GM19328 (cell line): ENCODE results near the gene CEP55.
"Not testable (repeated sequence)": the region's sequence is repeated elsewhere in the genome, so short reads cannot be mapped to it uniquely, and the experiment has no call there.

Experiments
- ATAC-seq: cut with Tn5 transposase; IDR thresholded peaks from one replicate; pipeline ENCODE4 v1.9.1; 2021; ENCODE audit warnings: mild to moderate bottlenecking, moderate library complexity; ENCODE audit not compliant: unreplicated experiment

CEP55 gene

GRCh38 chr10:93505075-93505474 is 8.7 kb downstream of the CEP55 start:
- ATAC-seq, result no peak

GRCh38 chr10:93509816-93510215 is 13.4 kb downstream of the CEP55 start:
- no peak for ATAC-seq

- no peak for ATAC-seq
Measured at GRCh38 chr10:93512565-93512964, 16.2 kb downstream of the CEP55 start.

GRCh38 chr10:93513091-93513490 is 16.7 kb downstream of the CEP55 start:
- ATAC-seq, result no peak

DNA sequence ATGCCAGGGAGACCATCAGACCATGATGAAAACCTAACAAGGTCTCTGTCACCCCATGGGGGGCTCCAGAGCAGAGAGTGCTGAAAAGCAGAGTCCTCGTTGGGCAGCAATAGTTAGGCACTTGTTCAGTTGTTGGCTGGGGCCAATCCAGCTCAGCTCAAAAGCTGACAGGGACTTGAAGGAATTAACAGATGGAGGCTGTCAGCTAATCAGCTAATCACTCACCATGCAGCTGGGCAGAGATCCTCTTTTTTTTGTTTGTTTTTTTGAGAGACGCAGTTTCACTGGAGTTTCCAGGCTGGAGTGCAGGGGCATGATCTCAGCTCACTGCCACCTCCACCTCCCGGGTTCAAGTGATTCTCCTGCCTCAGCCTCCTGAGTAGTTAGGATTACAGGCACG is 18.1 kb downstream of the CEP55 start:
- ATAC-seq, result no peak

GRCh38 chr10:93515071-93516005 is 18.9 kb downstream of the CEP55 start:
- ATAC-seq, result no peak

GRCh38 chr10:93516006-93516380 is 19.6 kb downstream of the CEP55 start:
- no peak for ATAC-seq

- ATAC-seq, result no peak
Measured at GRCh38 chr10:93518531-93518930, 22.1 kb downstream of the CEP55 start.

DNA sequence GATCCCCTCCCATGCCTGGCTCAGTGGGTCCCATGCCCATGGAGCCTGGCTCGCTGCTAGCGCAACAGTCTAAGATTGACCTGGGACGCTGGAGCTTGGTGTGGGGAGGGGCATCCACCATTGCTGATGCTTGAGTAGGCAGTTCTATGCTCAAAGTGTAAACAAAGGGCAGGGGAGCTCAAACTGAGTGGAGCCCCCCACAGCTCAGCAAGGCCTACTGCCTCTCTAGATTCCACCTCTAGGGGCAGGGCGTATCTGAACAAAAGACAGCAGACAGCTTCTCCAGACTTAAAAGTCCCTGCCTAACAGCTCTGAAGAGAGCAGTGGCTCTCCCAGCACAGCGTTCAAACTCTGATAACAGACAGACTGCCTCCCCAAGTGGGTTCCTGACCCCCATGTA is 38.9 kb downstream of the CEP55 start:
- no peak for ATAC-seq

GRCh38 chr10:93540871-93541270 is 44.5 kb downstream of the CEP55 start:
- not testable (repeated sequence) for ATAC-seq

DNA sequence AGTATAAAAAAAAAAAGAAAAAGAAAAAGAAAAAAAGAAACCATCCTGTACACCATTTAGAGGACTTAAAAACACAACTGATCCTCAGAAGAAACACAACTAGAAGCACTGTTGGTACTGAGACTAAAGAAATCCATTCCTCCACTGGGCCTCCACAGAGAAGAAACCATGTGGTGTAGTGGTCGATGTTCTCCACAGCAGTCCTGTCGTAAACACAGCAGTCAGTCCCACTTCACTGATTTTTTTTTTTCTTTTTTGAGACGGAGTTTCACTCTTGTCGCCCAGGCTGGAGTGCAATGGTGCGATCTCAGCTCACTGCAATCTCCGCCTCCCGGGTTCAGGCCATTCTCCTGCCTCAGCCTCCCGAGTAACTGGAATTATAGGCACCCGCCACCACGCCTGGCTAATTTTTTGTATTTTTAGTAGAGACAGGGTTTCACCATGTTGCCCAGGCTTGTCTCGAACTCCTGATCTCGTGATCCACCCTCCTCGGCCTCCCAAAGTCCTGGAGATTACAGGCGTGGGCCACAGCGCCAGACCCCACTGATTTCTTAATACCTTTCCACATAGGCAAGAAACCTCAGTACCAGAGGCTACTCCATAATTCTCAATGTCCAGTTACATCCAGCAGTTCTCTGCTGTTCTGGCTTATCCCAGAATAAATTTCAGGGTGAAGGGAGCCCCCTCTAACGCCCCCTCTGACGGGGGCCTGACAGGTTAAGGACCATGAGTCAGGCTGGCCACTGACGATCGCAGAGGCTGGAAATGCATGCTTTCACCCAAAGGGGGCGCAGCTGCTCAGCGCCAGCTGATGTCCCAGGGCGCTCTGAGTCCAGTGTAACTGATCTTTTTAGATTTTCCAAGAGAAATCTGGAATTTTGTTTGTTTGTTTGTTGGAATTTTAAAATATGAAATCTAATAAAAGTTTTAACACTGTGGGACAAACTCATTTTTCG is 45.3 kb downstream of the CEP55 start:
- ATAC-seq, result no peak

DNA sequence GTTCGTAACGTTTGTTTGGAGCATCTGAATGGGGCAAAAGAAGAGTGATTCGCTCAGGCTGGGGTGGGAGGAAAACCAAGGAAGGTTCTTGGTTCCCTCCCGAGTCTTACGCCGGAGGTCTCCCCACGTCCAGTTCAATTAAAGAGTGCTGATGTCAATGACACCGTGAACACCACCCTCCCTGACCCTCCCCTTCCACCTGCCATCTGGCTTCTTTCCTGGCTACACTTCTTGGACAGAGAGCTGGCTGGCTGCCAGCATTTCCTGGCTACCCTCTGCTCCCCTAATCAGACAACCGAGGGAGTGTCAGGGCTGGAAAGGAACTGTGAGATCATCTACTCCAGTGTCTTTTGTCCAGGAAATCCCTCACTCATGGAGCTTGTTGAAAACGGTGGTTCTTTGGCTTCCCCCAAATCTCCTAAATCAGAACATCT is 46.0 kb downstream of the CEP55 start:
- no peak for ATAC-seq

DNA sequence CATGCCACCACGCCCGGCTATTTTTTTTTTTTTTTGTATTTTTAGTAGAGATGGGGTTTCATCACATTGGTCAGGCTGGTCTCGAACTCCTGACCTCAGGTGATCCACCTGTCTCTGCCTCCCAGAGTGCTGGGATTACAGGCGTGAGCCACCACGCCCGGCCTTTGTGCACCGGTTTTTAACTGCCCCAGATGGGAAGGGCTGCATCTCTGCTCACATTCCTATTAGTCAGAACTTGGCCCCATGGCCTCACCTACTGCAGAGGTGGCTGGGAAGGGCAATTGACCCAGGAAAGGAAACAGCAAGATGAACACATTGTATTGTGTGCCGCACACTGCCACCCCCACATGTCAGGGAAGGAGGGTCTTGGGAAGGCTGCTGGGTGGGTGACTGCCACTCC is 50.6 kb downstream of the CEP55 start:
- ATAC-seq, result not testable (repeated sequence)

- no peak for ATAC-seq
Measured at GRCh38 chr10:93547522-93547921, 51.1 kb downstream of the CEP55 start.

- ATAC-seq, result no peak
Measured at GRCh38 chr10:93548376-93549071, 52.1 kb downstream of the CEP55 start.

DNA sequence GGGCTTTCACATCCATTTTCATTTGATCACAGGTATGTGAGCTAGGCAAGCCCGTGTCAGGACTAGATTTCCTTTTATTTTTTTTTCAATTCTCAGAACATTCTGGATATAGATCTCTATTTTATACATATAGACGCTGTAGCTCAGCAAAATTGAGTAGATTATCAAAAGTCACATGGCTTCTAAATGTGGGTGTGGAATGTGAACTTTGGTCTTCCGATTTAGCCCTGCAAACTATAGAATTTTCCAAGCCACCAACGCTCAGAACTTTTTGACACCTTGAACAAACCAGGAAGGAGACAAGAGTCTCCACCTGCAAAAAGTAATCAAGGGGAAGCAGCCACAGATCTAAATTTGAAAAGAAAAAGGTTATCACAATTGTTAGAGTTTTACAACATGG is 54.2 kb downstream of the CEP55 start:
- no peak for ATAC-seq

- ATAC-seq, result no peak
Measured at GRCh38 chr10:93552780-93553179, 56.4 kb downstream of the CEP55 start.

GRCh38 chr10:93553482-93554315 is 57.3 kb downstream of the CEP55 start:
- ATAC-seq, result no peak

DNA sequence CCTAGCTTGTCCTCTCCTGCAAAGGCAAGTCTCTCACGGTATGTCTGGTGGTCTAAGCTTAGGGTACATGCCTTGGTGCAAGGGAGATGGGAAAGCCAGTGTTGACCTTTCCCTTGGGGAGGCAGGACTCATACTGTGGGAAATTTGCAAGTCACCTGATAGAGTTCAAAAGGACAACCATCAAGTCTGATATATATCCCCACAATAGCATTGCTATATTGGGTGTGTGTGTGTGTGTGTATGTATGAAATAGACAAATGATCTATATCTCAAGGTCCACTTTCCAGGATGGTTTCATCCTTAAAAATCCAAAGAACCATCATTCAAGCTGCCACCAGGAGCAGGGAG is 57.9 kb downstream of the CEP55 start:
- ATAC-seq, result no peak

GRCh38 chr10:93554760-93555432 is 58.5 kb downstream of the CEP55 start:
- no peak for ATAC-seq
